Smooth muscle cell (in vitro differentiated cells): ENCODE measurements around the gene FGF11. TPM values are rescaled to one million over a fixed set of nuclear protein-coding genes. Genes with fewer than 3 reads are reported as not detected.

Source experiments
- DNase-seq: peaks from one replicate; lab custom pipeline; 2025; ENCODE audit not compliant: unreplicated experiment; lab: John Stamatoyannopoulos, UW
- H2AFZ ChIP-seq: fragments of 200-600 bp; sonication (generic); 2 replicates; pipeline ENCODE4 v1.6.0; 2016; ENCODE audit warnings: antibody characterized with exemption, low read depth, mild to moderate bottlenecking
- H3F3A ChIP-seq: fragments of 200-600 bp; sonication (generic); 2 replicates; pipeline ENCODE4 v1.6.0; 2017; ENCODE audit warnings: antibody characterized with exemption, low read depth
- H3K27ac ChIP-seq: fragments of 200-600 bp; sonication (generic); 2 replicates; pipeline ENCODE4 v1.5.1; 2016; ENCODE audit warnings: low read depth, mild to moderate bottlenecking
- H3K27me3 ChIP-seq: fragments of 200-600 bp; sonication (generic); 2 replicates; pipeline ENCODE4 v1.6.1; 2016; ENCODE audit warnings: low read depth, mild to moderate bottlenecking
- H3K36me3 ChIP-seq: fragments of 200-600 bp; sonication (generic); 2 replicates; pipeline ENCODE4 v1.5.1; 2016; ENCODE audit warnings: low read depth
- H3K4me1 ChIP-seq: fragments of 200-600 bp; sonication (generic); 2 replicates; pipeline ENCODE4 v1.5.1; 2016; ENCODE audit warnings: low read depth
- H3K4me2 ChIP-seq: fragments of 200-600 bp; sonication (generic); 2 replicates; pipeline ENCODE4 v1.6.0; 2016; ENCODE audit warnings: mild to moderate bottlenecking
- H3K4me3 ChIP-seq: fragments of 200-600 bp; sonication (generic); 2 replicates; pipeline ENCODE4 v1.5.1; 2016; ENCODE audit warnings: mild to moderate bottlenecking
- H3K79me2 ChIP-seq: fragments of 200-600 bp; sonication (generic); 2 replicates; pipeline ENCODE4 v1.6.0; 2016; ENCODE audit warnings: low read depth, mild to moderate bottlenecking
- H3K9ac ChIP-seq: fragments of 200-600 bp; sonication (generic); 2 replicates; pipeline ENCODE4 v1.6.0; 2016; ENCODE audit warnings: low read depth
- H3K9me3 ChIP-seq: fragments of 200-600 bp; sonication (generic); replicated peaks from 2 replicates; pipeline ENCODE4 v1.5.1; 2016; ENCODE audit warnings: low read depth
- H4K20me1 ChIP-seq: fragments of 200-600 bp; sonication (generic); 2 replicates; pipeline ENCODE4 v1.6.0; 2016; ENCODE audit warnings: low read depth
- WGBS: methylation state at CpG from one replicate; pipeline ENCODE4 v1.1.7; 2016; ENCODE audit warnings: low lambda C conversion rate; 5-methylcytosine and 5-hydroxymethylcytosine counted together
- polyA plus RNA-seq: library from polyadenylated mRNA; unstranded; fragments of >200 nt; fragmentation: Nextera tagmentation; extraction: Ambion mirVana; gene quantifications from 2 replicates; pipeline ENCODE4 v1.2.1, GENCODE V29; 2016
- total RNA-seq: library from RNA; depleted of rRNA; stranded (reverse); fragments of >200 nt; gene quantifications from 2 replicates; pipeline ENCODE4 v1.2.3, GENCODE V29; 2014
- TF ChIP-seq, protein P1 (sequence below): fragments of 200-600 bp; sonication (generic); IDR thresholded peaks from 2 replicates; pipeline ENCODE4 v1.5.1; 2017; ENCODE audit warnings: borderline replicate concordance, mild to moderate bottlenecking, antibody characterized with exemption; ENCODE audit not compliant: insufficient read depth, poor library complexity, severe bottlenecking

FGF11 gene
- total and polyA plus RNA-seq, 2 experiments from 2014 or later, result 13.9 to 21.3 TPM

GRCh38 chr17:7408252-7408727 lies 31.0 kb upstream of the FGF11 start:
- Histone ChIP-seq H2AFZ (no peak overlapping the region), H3K4me1 (peaks cover 6% of the 10 kb centered on the region), H3K27ac (no peak overlapping the region), H3K4me3 (no peak overlapping the region), H3K79me2 (no peaks in the 10 kb centered on the region), H3K36me3 (no peaks in the 10 kb centered on the region), H3F3A (no peaks in the 10 kb centered on the region), H3K27me3 (no peaks in the 10 kb centered on the region), H3K4me2 (no peak overlapping the region), H3K9ac (no peak overlapping the region), H3K9me3 (no peaks in the 10 kb centered on the region), H4K20me1 (peaks cover 25% of the 10 kb centered on the region)
- 71% methylated on average over 43 of the region's 58 CpGs for WGBS
- TF ChIP-seq, protein P1, sequence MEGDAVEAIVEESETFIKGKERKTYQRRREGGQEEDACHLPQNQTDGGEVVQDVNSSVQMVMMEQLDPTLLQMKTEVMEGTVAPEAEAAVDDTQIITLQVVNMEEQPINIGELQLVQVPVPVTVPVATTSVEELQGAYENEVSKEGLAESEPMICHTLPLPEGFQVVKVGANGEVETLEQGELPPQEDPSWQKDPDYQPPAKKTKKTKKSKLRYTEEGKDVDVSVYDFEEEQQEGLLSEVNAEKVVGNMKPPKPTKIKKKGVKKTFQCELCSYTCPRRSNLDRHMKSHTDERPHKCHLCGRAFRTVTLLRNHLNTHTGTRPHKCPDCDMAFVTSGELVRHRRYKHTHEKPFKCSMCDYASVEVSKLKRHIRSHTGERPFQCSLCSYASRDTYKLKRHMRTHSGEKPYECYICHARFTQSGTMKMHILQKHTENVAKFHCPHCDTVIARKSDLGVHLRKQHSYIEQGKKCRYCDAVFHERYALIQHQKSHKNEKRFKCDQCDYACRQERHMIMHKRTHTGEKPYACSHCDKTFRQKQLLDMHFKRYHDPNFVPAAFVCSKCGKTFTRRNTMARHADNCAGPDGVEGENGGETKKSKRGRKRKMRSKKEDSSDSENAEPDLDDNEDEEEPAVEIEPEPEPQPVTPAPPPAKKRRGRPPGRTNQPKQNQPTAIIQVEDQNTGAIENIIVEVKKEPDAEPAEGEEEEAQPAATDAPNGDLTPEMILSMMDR, result no peak
- DNase-seq, result no peak

DNA sequence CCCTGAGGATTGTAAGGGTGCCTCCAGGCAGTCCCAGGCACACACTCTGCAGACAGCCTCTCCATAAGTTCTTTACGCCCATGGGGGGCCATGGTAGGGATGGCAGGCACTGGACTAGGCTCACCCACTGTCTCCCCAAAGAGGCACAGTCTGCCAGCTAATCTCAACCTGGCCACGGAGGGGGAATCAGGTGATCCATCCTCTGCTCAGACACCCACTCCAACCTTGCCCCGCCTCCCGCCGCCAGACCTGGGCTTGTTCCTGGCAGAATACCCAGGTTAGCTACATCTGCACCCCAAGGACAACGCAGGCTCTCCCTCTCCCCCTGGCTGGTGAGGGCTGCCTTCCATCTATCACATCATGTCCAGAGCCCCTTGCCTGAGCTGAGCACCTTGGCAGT lies 30.4 kb upstream of the FGF11 start:
- H3F3A ChIP-seq, result no peaks in the 10 kb centered on the region
- 88% methylated on average over 6 of the region's 6 CpGs for WGBS
- peaks cover 25% of the 10 kb centered on the region for H4K20me1 ChIP-seq
- no peaks in the 10 kb centered on the region for H3K9me3 ChIP-seq
- no peak overlapping the region for H3K27ac ChIP-seq
- H2AFZ ChIP-seq, result no peak overlapping the region
- H3K36me3 ChIP-seq, result no peaks in the 10 kb centered on the region
- no peaks in the 10 kb centered on the region for H3K27me3 ChIP-seq
- H3K79me2 ChIP-seq, result no peaks in the 10 kb centered on the region
- no peak overlapping the region for H3K4me2 ChIP-seq
- peaks cover 5% of the 10 kb centered on the region for H3K4me1 ChIP-seq
- no peak for DNase-seq
- H3K9ac ChIP-seq, result no peak overlapping the region
- TF ChIP-seq, protein P1, result no peak
- H3K4me3 ChIP-seq, result no peak overlapping the region

GRCh38 chr17:7409716-7410115 lies 29.6 kb upstream of the FGF11 start:
- H3K79me2 ChIP-seq, result no peaks in the 10 kb centered on the region
- TF ChIP-seq, protein P1, result no peak
- no peaks in the 10 kb centered on the region for H3K9me3 ChIP-seq
- no peak overlapping the region for H3K9ac ChIP-seq
- 96% methylated on average over 6 of the region's 6 CpGs for WGBS
- H3K4me3 ChIP-seq, result no peak overlapping the region
- no peak for DNase-seq
- H3K27ac ChIP-seq, result no peak overlapping the region
- H3K36me3 ChIP-seq, result no peaks in the 10 kb centered on the region
- no peak overlapping the region for H3K4me2 ChIP-seq
- H3K27me3 ChIP-seq, result no peaks in the 10 kb centered on the region
- H2AFZ ChIP-seq, result no peak overlapping the region
- H3K4me1 ChIP-seq, result peaks cover 5% of the 10 kb centered on the region
- peaks cover 25% of the 10 kb centered on the region for H4K20me1 ChIP-seq
- H3F3A ChIP-seq, result no peaks in the 10 kb centered on the region

- no peak overlapping the region for H3K4me3 ChIP-seq
- DNase-seq, result no peak
- H3K36me3 ChIP-seq, result no peaks in the 10 kb centered on the region
- H3K27me3 ChIP-seq, result no peaks in the 10 kb centered on the region
- no peaks in the 10 kb centered on the region for H3K79me2 ChIP-seq
- peaks cover 21% of the 10 kb centered on the region for H4K20me1 ChIP-seq
- H3K9me3 ChIP-seq, result no peaks in the 10 kb centered on the region
- H3K27ac ChIP-seq, result no peak overlapping the region
- H3K4me2 ChIP-seq, result no peak overlapping the region
- H3F3A ChIP-seq, result no peaks in the 10 kb centered on the region
- no peak overlapping the region for H2AFZ ChIP-seq
- WGBS, result 95% methylated on average over 25 of the region's 25 CpGs
- TF ChIP-seq, protein P1, result no peak
- H3K4me1 ChIP-seq, result peaks cover 3% of the 10 kb centered on the region
- H3K9ac ChIP-seq, result no peak overlapping the region
Measured at GRCh38 chr17:7410634-7411426, 28.5 kb upstream of the FGF11 start.
